Superior temporal gyrus (tissue), 1 donor: Measurements from ENCODE around the gene COG5.

Experiments used
- DNase-seq: peaks from one replicate; pipeline ENCODE4 v3.0.0-alpha.2; 2016; ENCODE audit errors: extremely low spot score

The COG5 gene

DNA sequence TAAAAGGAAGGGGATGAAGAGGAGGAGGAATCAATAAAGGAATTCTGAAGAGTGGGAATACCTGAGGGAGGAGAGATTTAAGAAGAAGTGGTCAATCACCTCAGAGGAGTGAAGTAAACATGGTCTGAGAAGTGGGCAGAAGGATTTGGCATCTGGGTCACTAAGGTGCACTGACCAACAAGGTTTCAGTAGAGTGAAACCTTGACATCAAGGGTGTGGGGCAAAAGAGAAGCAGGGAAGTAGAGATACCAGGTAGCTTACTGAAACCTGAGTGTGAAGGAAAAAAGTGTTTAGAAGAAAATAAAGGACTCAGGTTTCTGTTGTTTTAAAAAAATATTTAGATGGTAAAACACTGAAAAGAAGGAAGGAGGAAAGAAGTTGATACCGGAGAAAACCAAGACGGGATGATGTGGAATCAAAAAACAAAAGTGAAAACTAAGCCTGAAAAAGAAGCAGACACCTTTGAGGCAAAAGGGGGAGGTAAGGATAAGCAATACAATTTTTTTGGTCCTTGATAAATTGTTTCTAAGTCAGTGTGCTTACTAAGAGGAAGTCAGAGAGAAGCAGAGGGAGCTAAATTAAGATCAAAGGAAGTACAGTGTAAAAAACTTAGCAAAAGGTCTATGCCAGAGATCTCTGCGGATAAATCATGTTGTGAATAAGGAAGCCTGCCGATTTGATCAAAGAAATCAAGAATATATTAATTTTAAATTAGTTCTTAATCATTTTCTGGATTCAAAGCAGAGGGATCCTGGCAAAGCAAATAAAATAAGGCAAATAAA lies 231.0 kb downstream of the COG5 start:
- no peak for DNase-seq

DNA sequence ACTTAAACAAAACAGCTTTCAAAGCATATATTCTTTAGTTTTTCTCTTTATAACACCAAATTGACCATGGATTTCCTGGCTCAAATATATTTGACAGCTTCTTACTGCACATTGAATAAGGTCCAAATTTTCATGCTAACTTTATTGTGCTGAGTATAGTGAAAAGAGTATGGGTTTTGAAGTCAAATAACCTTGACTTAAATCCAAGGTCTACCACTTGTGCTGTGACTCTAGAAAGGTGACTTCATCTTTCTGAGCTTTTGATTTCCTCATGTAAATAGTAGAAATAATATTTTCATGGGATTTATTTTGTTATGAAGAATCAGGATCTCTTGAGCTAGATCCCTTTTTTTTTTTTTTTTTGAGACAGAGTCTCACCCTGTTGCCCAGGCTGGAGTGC lies 233.2 kb downstream of the COG5 start:
- DNase-seq = no peak

DNA sequence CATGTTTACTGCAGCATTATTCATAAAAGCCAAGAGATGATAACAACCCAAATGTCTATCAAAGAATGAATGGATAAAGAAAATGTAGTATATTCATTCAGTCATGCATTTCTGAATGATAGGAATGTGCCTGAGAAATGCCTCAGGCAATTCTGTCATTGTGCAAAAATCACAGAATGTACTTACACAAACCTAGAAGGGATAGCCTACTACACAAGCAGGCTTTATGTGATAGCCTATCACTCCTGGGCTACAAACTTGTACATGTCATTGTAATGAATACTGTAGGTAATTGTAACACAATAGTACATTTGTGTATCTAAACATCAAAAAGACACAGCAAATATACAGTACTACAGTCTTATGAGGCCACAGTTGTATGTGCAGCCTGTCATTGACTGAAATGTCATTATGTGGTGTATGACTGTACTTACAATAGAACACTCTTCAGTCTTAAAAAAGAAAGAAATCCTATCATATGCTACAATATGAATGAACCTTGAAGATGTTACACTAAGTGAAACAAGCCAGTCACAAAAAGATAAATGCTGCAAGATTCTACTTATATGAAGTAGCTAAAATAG lies 235.6 kb downstream of the COG5 start:
- DNase-seq = no peak

DNA sequence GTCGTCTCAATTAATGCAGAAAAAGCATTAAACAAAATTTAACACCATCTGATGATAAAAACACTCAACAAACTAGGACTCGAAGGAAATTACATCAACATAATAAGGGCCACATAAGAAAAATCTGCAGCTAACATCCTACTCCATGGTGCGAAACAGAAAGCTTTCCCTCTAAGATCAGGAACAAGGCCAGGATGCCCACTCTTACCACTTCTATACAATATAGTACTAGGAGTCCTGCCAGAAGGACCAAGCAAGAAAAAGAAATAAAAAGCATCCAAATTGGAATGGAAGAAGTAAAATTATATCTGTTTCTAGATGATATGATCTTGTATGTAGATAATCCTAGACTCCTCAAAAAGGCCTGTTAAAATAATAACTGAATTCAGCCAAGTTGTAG lies 237.7 kb downstream of the COG5 start:
- peak; percentile 59 for DNase-seq

DNA sequence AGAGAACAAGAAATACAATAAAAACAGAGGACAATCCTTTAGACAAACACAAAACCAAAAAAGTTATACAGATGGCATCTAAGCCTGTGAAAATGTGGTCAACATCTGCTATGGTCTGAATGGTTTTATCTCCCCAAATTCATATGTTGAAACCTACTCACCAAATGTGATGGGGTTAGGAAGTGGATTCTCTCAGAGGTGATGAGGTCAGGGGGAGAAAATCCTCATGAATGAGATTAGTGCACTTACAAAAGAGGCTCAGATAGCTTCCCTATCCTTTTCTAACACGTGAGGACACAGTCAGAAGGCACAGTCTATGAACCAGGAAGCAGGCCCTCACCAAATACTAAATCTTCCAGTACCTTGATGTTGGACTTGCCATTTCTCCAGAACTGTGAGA lies 241.7 kb downstream of the COG5 start:
- no peak for DNase-seq

DNA sequence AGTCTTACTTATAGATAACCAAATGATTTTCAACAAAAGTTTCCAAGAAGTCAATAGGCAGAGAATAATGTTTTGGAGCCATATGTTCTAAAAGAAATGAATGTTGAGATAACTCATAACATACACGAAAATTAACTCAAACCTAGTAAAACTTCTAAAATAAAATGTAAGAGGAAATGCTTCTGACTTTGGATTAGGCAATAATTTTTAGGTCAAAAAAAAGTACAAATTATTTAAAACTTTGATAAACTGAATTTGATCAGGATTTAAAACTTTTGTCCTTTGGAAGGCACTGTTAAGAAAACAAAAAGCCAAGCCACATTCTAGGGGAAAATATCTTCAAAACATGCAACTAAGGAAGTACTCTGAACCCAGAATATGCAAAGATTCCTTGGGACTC lies 242.1 kb downstream of the COG5 start:
- DNase-seq = no peak

DNA sequence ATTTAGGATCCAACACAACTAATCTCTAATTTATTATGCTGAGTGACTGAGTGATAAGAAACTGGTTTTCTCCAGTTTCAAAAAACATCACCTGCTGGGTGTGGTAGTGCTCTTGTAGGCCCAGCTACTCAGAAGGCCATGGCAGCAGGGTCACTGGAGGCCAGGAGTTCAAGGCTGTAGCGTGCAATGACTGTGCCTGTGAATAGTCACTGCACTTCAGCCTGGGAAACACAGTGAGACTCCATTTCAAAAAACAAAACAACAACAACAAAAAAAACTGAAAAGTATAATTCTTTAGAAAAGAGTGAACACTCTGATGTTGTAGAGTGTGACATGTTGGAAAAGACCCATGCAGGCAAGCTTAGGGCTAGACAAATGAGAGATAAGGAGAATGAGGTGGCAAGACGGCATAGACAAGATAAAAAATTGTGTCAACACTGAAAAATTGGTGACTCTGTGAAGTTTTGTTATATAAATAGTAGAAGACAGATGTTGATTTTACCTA lies 243.9 kb downstream of the COG5 start:
- DNase-seq = no peak

DNA sequence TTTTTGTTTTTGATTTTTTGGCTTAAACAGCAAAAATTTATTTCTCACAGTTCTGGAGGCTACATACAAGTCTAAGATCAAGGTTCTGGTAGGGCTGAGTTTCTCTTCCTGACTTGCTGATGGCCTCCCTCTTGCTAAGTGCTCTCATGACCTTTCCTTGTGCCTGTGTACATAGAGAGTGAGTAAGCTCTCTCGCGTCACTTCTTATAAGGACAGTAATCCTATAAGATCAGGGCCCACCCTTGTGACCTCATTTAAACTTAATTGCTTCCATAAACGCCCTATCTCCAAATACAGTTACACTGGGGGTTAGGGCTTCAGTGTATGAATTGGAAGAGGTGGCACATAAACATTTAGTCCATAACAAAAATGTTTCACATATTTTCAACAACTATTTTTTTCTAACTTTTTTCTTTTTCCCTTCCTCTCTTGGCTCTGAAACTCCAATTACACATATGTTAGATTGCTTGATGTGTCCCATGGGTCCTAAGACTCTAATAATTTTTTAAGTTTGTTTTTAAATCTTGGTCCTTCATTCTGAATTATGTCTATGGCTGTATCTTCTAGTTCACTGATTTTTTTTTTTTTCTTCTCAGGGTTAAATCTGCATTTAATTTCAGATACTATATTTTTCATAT lies 245.1 kb downstream of the COG5 start:
- DNase-seq = no peak

DNA sequence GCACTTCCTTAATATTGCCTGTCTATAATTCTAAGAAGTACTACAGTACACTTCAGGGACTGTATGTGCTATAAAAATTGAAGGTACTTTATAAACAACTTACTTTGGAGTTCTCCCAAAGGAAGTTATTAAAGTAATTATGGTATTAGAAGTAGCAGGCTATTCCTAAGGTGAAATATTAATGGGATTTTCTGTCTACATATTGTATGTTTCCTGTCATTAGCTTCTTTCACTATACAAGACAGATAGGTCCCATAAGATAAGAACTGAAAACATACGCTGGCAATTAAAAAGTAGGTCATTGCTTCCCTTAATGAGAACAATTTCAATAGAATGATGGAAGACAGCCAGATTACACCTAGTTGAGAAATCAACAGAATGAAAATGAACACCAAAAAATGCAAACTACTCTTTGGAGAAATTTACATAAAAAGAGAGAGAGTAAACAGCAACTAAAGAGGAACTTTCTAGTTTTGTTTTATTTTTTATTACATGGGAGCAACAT lies 248.0 kb downstream of the COG5 start:
- DNase-seq = no peak

DNA sequence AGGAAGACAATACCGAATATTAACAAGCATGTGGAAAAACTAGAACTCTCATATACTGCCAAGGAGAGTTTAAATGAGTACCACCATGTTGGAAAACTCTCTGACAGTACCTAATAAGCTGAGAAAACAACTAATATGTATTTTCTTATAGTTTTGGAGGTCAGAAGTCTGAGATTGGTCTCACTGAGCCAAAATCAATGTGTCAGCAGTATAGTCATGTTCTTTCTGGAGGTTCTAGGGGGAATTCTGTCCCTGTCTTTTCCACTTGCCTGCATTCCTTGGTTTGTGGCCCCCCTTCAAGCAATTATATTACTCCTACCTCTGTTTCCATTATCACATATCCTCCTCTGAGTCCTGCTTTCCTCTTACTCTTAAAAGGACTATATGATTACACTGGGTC lies 250.4 kb downstream of the COG5 start:
- DNase-seq = no peak

DNA sequence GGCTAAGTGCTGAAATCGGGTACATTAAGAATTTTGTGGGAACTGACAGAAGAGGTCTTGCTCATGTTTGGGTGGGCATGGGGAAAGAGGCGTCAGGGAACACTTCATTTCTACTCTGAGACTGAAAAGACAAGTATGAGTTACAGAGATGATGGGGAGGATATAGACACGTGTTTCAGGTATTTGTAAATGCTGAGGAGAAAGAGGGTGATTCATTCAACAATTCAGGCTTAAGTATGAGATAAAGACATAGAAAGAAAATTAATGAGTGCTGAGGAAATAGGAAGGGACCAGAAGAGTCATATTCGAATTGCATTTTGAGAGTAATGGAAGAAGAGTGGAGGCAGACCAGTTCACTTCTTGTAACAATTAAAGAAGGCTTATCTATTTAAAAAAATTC lies 251.3 kb downstream of the COG5 start:
- no peak for DNase-seq

DNA sequence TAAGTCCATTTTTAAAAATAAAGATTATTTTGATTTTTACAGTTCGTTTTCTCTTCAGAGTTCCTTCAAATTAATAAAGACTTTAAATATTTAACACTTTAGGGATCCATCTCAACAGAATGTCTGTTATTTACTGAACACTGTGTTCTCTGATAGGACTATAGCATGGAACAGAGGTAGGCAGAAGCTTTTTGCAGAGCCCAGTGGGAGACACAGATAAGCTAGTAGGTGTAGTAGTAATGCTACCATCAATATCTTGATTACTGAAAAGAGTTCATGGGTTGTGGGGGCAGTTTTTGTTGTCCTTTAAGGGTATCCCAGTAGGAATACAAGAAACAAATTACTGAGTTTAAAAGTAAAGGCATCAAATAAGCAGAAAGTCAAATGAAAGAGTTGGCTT lies 254.4 kb downstream of the COG5 start:
- DNase-seq = no peak

DNA sequence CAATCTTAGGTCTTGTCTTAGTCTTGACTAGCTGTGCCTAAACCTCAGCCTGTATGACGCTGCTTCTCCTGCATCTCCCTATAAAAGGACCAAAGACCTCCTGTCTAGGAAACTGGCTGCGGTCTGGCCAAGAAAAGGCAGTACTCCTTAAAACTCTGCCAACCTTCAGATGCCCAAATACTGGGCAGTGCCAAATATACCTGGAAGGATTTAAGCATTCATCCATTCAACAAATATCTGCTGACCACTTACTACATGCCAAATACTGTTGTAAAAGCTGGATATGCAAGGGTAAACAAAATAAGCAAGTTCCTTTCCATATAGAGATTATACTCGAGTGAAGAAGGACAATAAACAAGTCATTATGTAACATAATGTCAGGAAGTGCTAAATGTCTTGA lies 259.1 kb downstream of the COG5 start:
- DNase-seq = no peak

DNA sequence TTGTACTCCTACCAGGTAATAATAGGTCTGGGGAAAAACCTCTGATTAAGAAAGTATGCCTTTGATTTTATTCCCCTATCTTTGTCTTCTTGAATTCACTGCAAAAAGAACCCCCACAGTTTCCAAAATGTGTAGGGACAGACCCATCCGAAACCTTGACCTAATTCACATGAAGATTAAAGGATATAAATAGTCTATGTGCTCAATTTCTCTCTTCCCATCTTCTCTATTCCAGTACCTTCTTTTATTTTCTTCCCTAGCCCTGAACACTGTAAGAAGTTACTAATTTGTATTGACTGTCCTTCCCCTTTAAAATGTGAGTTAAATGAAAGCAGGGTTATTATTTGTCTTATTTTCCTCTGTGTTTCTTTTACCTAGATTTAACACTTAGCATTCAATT lies 259.7 kb downstream of the COG5 start:
- DNase-seq = no peak

DNA sequence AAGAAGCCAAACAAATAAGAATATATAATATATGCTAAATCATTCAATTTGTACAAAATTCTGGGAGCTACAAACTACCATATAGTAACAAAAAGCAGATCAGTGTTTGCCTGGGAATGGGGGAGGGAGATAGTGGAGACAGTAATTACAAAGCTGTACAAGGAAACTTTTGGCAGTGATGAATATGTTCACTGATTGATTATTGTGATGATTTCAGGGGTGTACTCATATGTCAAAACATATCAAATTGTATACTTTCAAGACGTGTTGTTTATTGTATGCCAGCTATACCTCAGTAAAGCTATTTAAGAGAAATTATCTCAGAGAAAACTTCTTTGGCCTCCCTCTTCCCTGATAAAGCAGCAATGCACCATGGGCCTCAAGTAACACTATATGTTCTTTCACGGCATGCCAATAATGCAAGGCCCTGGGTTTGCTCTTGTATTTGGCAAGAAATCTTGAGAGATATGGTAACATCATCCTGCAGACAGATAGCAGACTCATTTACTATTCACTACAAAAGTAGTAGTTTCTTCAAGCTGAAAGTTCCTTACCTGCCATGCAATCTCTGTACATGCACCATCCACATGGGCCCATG lies 261.4 kb downstream of the COG5 start:
- DNase-seq = no peak

DNA sequence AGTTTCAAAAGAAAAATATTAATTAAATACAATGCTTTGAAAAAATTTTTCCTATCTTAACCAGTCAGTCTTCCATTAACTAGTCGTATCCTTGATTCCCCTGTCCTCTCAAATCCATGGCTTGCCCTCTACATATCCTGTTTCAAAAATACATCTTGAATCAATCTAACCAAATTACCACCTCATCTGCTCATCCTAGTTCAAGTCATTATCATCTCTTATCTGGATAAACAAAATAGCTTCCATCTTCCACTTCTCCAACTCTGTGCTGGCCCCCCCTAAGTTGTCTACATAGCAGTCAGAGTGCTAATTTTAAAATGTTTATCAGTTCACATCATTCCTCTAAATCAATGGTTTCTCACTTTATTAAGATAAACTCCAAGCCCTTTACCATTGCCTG lies 269.5 kb downstream of the COG5 start:
- DNase-seq = no peak

DNA sequence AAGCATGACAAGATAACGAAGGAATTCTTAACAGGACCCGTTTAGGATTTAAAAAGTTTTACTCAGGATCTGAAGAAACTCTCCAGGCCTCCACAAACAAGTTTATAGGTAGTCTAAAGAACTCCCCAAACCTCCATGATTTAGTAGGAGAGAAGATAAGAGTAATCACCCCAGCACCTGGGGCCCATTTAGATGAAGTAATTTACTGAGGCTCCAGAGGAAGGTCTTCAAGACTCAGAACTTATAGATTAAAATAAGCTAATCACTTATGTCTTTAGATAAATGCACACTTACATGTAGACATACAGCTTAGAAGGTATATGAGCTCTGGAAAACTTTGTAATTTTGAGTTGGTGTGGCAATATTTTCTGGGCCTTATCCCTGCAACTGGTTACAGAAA lies 271.1 kb downstream of the COG5 start:
- DNase-seq = no peak

DNA sequence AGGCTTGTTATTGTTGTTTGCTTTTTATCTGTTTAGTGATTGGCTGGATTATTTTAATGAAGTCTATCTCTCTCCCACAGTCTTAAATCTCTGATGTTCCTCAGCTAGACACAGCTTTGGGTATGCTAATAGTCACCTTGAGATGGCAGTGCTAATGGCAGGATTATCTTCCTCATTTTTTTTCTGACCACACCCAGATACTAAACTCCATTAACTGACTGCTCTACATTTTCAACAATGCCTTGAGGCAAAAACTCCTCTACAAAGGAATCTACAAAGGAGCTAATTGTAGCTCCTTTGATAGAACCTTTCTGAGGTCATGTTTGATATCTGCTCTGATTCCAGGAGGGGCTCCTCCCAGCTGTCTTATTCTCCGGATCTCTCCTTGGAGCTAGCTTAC lies 272.3 kb downstream of the COG5 start:
- no peak for DNase-seq

DNA sequence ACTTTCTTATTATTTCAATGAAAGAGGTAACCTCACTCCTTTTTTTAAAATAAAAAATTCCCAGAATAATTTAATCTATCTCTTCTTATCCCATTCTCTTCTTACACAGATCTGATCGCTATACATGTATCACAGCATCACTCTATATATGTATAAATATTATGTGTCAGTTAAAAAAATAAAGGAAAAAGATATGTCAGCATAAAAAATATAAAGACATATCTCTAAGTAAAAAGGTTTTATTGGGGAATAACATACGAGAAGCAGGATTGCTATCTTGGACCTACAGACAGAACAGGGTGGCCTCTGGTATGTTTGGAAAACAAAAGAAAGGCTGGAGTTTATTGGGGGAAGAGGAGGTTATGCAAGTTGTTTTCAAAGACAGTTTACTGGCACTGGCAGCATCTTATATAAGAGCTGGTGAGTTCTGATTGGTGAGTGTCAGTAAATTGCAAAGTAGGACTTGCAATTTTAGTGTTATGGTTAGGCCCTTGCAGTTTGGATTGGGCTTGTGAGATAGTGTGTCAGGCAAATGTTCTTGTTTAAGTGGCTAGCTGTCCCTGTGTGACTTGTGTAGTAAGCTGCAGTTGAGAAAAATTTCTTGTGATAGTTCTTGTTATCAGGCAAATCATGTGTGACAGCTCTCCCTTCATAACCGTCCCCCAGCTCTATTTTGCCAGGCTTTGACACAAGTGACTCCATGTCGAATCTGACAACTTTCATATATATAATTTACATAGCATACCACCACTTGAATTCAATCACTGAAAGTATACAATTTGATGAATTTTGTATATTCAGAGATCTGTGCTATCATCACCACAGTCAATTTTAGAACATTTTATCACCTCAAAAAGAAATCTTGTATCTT lies 276.7 kb downstream of the COG5 start:
- peak; percentile 69 for DNase-seq

DNA sequence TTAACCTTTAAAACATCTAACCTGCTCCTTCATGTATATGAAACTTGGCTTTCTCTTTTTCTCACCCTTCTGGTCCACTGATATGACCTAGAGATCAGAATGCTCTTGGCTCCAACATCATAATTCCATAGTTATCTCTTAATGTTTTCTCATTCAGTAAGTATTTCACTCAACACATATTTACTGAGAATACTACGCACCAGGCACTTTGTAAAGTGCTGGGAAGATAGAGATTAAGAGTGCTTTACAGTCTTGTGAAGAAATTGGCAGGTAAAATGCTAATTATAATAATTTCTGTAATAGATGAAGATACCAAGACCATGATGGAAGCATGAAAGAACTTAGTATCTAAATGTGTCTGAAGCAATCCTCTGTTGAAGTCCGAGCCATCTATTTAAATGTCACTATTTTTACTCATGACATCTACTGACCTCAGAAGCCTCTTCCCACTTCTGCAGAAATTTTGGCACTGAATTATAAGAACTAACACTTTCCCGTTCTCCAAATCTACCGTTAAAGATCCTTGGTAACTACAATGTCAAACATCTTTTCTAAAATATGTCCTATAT lies 278.7 kb downstream of the COG5 start:
- DNase-seq = no peak

DNA sequence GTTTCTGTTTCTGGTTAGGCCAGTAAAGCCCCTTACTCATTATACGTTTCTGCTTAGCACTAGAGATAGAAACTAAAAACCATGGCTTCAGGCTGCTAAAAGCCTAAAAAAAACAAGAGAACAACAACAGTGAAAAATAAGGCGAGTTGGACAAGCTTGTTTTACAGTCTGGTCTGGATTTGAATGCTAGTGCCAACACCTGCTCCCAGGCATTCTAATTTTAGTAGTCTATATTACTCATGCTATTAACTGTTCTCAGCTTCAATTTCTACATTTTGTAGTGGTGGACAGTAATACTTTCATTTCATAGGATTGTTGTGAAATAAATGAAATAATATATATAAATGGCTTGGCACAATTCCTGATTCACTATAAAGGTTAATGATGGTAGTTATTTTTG lies 286.4 kb downstream of the COG5 start:
- DNase-seq = no peak
